ENCODE data around the gene TES. TPM values are rescaled to one million over a fixed set of nuclear protein-coding genes. Genes with fewer than 3 reads are reported as not detected.

Gene TES
- total and polyA plus RNA-seq, 12 donors = 9.4 to 38.5 (median 16.9) TPM

GRCh38 chr7:116230191-116231005 lies 20.1 kb downstream of the TES start:
- intact Hi-C loops (cut with DNase I) = loop anchor here in 4 of 10 donors (5.0 kb wide), 1 partner anchor 48 kb away; no protein-coding TSS in a partner anchor
- Histone ChIP-seq H3K4me1 (peaks cover 6 to 72% (median 53%) of the 10 kb centered on the region in 9 donors), H3K27ac (peak overlapping the region; percentile 15 to 83 (median 74)), H3K9me3 (no peaks in the 10 kb centered on the region), H3K4me3 (peak overlapping the region in 3 of 10 donors; percentile 1 to 8 (median 2)), H3K36me3 (peaks cover 0 to 11% (median 0%) of the 10 kb centered on the region in 9 donors), H3K27me3 (no peaks in the 10 kb centered on the region)
- peak in 1 of 2 donors; percentile 34 for DNase-seq
- 46 to 64% methylated on average over 4 of the region's 4 CpGs for WGBS, 2 donors
- no peak for TF ChIP-seq CTCF (IDR thresholded peaks at IDR 0.05)
- ATAC-seq = peak; percentile 41 to 66 (median 50)

GRCh38 chr7:116231543-116231942 lies 21.2 kb downstream of the TES start:
- no peaks in the 10 kb centered on the region for H3K27me3 ChIP-seq
- no peak overlapping the region for H3K4me3 ChIP-seq
- DNase-seq = no peak
- WGBS, 2 donors = 100% methylated on average over 2 of the region's 2 CpGs
- H3K27ac ChIP-seq = peak overlapping the region in 8 of 10 donors; percentile 6 to 83 (median 76)
- intact Hi-C loops (cut with DNase I) = loop anchor here in 4 of 10 donors (5.0 kb wide), 1 partner anchor 49 kb away; no protein-coding TSS in a partner anchor
- H3K36me3 ChIP-seq = peaks cover 0 to 11% (median 0%) of the 10 kb centered on the region in 9 donors
- peaks cover 6 to 73% (median 53%) of the 10 kb centered on the region in 9 donors for H3K4me1 ChIP-seq
- TF ChIP-seq CTCF (IDR thresholded peaks at IDR 0.05) = no peak
- ATAC-seq = no peak
- H3K9me3 ChIP-seq = no peaks in the 10 kb centered on the region

GRCh38 chr7:116231949-116232348 lies 21.6 kb downstream of the TES start:
- Histone ChIP-seq H3K27me3 (no peaks in the 10 kb centered on the region), H3K36me3 (peaks cover 0 to 15% (median 0%) of the 10 kb centered on the region in 9 donors), H3K4me1 (peaks cover 6 to 73% (median 53%) of the 10 kb centered on the region in 9 donors), H3K27ac (peak overlapping the region in 6 of 10 donors; percentile 6 to 83 (median 78)), H3K4me3 (no peak overlapping the region), H3K9me3 (no peaks in the 10 kb centered on the region)
- intact Hi-C loops (cut with DNase I) = loop anchor here in 4 of 10 donors (5.0 kb wide), 1 partner anchor 50 kb away; no protein-coding TSS in a partner anchor
- 53 to 74% methylated on average over 1 of the region's 1 CpG for WGBS, 2 donors
- no peak for ATAC-seq
- no peak for TF ChIP-seq CTCF (IDR thresholded peaks at IDR 0.05)
- no peak for DNase-seq

- intact Hi-C loops (cut with DNase I) = loop anchor here in 4 of 10 donors (5.0 kb wide), 1 partner anchor 50 kb away; no protein-coding TSS in a partner anchor
- Histone ChIP-seq H3K36me3 (peaks cover 0 to 18% (median 0%) of the 10 kb centered on the region in 9 donors), H3K9me3 (no peaks in the 10 kb centered on the region), H3K27me3 (no peaks in the 10 kb centered on the region), H3K4me3 (no peak overlapping the region), H3K27ac (peak overlapping the region in 4 of 10 donors; percentile 75 to 83 (median 81)), H3K4me1 (peaks cover 6 to 69% (median 52%) of the 10 kb centered on the region in 9 donors)
- DNase-seq (no peak), ATAC-seq (no peak)
- TF ChIP-seq CTCF (IDR thresholded peaks at IDR 0.05) = no peak
Measured at GRCh38 chr7:116232350-116232749, 22.0 kb downstream of the TES start.
